Measurements from ENCODE around the gene STAT4. TPM values are rescaled to one million over a fixed set of nuclear protein-coding genes. Genes with fewer than 3 reads are reported as not detected.

Gene STAT4
- total RNA-seq, 1 donor, result 0.54 TPM

- no peak for DNase-seq (ENCODE audit: low read depth)
- H3K4me3 ChIP-seq (ENCODE audit: low read depth, low read length), result no peak overlapping the region
- no peak for TF ChIP-seq CTCF (IDR thresholded peaks at IDR 0.05; ENCODE audit: insufficient read depth, low read length)
Observed at GRCh38 chr2:191190435-191190834, 39.6 kb upstream of the STAT4 start.

- DNase-seq (ENCODE audit: low read depth), result no peak
- H3K4me3 ChIP-seq (ENCODE audit: low read depth, low read length), result no peak overlapping the region
- no peak for TF ChIP-seq CTCF (IDR thresholded peaks at IDR 0.05; ENCODE audit: insufficient read depth, low read length)
Observed at GRCh38 chr2:191189112-191189635, 38.4 kb upstream of the STAT4 start.

DNA sequence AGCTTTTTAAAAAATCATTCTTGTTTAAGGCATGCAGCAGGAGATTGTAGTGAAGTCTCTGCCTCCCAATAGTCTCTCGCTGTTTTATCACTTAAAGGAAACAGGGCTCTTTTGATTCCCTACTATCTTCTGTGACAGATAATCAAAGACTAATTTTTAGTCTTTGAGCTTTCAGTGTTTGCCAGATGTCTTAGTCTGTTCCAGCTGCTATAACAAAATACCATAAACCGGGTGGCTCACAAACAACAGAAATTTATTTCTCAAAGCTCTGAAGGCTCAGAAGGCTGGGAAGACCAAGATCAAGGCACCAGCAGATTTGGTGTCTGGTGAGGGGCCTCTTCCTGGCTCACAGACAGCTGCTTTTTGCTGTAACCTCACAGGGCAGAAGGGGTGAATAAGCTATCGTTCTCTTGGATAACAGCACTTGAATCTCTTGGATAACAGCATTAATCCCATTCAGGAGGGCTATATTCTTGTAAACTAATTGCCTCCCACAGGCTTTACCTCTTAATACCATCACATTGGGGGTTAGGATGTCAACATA lies 37.8 kb upstream of the STAT4 start:
- no peak for TF ChIP-seq CTCF (IDR thresholded peaks at IDR 0.05; ENCODE audit: insufficient read depth, low read length)
- no peak overlapping the region for H3K4me3 ChIP-seq (ENCODE audit: low read depth, low read length)

GRCh38 chr2:191187105-191187829 lies 36.5 kb upstream of the STAT4 start:
- no peak for TF ChIP-seq CTCF (IDR thresholded peaks at IDR 0.05; ENCODE audit: insufficient read depth, low read length)
- H3K4me3 ChIP-seq (ENCODE audit: low read depth, low read length), result no peak overlapping the region
- no peak for DNase-seq (ENCODE audit: low read depth)

More for the DNA sequence above, 37.8 kb upstream of the STAT4 start:
- DNase-seq (ENCODE audit: low read depth), result no peak

- no peak overlapping the region for H3K4me3 ChIP-seq (ENCODE audit: low read depth, low read length)
- DNase-seq (ENCODE audit: low read depth), result no peak
- TF ChIP-seq CTCF (IDR thresholded peaks at IDR 0.05; ENCODE audit: insufficient read depth, low read length), result no peak
Observed at GRCh38 chr2:191184457-191184856, 33.7 kb upstream of the STAT4 start.

DNA sequence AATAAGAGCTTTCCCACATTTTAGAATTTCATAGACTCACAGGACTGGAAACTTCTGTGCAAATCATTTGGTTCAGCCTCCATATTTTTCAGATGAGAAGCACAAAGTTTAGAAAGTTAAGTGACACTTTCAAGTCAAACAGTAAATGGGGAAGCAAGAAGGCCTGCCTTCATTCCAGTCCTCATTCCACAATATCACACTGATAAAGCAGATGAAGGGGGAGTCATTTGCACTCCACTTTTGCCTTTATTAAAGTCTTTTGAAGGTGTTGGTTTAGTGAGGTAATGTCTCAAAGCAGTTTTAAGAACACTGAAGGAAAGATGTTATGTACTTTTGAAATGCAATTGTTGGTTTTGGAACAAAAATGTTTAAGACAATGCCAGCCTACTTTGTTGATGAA lies 32.7 kb upstream of the STAT4 start:
- TF ChIP-seq CTCF (IDR thresholded peaks at IDR 0.05; ENCODE audit: insufficient read depth, low read length), result no peak
- DNase-seq (ENCODE audit: low read depth), result no peak
- no peak overlapping the region for H3K4me3 ChIP-seq (ENCODE audit: low read depth, low read length)

Data from fibroblast of the aortic adventitia (primary cell).